Right renal cortex interstitium (tissue), 3 donors: ENCODE results near the gene PPP2R3B. TPM values are rescaled to one million over a fixed set of nuclear protein-coding genes. Genes with fewer than 3 reads are reported as not detected.

Experiments
- DNase-seq, 3 donors: peaks; one replicate each; pipeline ENCODE4 v3.0.0-alpha.2; 2013; ENCODE audit warnings: low read depth in 3 of 3, low spot score in 2 of 3
- polyA plus RNA-seq, 3 donors: library from polyadenylated mRNA; unstranded; fragments of 120-200 nt; gene quantifications; one replicate each; pipeline ENCODE4 v1.2.1, GENCODE V29; 2013; ENCODE audit not compliant: insufficient read length in 3 of 3

PPP2R3B gene
- polyA plus RNA-seq, 3 donors: 17.1 to 23.1 (median 18.5) TPM

GRCh38 chrX:371907-372306, 14.8 kb downstream of the PPP2R3B start:
- no peak for DNase-seq

- DNase-seq: no peak
Observed at GRCh38 chrX:370963-371745, 15.6 kb downstream of the PPP2R3B start.

- no peak for DNase-seq
Observed at GRCh38 chrX:370244-370962, 16.3 kb downstream of the PPP2R3B start.

- no peak for DNase-seq
Observed at GRCh38 chrX:369563-370101, 17.1 kb downstream of the PPP2R3B start.

- DNase-seq: no peak
Observed at GRCh38 chrX:368811-369562, 17.7 kb downstream of the PPP2R3B start.

GRCh38 chrX:367866-368265, 18.8 kb downstream of the PPP2R3B start:
- DNase-seq: no peak

- no peak for DNase-seq
Observed at GRCh38 chrX:367349-367748, 19.4 kb downstream of the PPP2R3B start.

- no peak for DNase-seq
Observed at GRCh38 chrX:363621-364375, 22.9 kb downstream of the PPP2R3B start.

- DNase-seq: no peak
Observed at GRCh38 chrX:362937-363620, 23.6 kb downstream of the PPP2R3B start.

GRCh38 chrX:362351-362750, 24.4 kb downstream of the PPP2R3B start:
- DNase-seq: no peak

GRCh38 chrX:361231-362145, 25.2 kb downstream of the PPP2R3B start:
- DNase-seq: no peak

- no peak for DNase-seq
Observed at GRCh38 chrX:360496-361150, 26.1 kb downstream of the PPP2R3B start.

- DNase-seq: no peak
Observed at GRCh38 chrX:358651-359143, 28.0 kb downstream of the PPP2R3B start.

GRCh38 chrX:357693-358471, 28.8 kb downstream of the PPP2R3B start:
- no peak for DNase-seq

- DNase-seq: no peak
Observed at GRCh38 chrX:357035-357692, 29.5 kb downstream of the PPP2R3B start.

- no peak for DNase-seq
Observed at GRCh38 chrX:356385-357034, 30.2 kb downstream of the PPP2R3B start.
